Liver (tissue), 3 donors: Measurements from ENCODE around the gene ETS1.

Experiments used
- CTCF ChIP-seq: fragments of 150-350 bp; IDR thresholded peaks from 2 replicates; pipeline ENCODE4 v1.5.1; 2017; ENCODE audit warnings: improper control_type of control experiment, low read depth, low read length; ENCODE audit not compliant: missing input control
- EGR1 ChIP-seq, 2 donors: IDR thresholded peaks; 2 replicates each; pipeline ENCODE4 v1.6.1; 2016 to 2018; ENCODE audit warnings: antibody characterized with exemption in 2 of 2, low read depth in 2 of 2
- FOXA1 ChIP-seq: IDR thresholded peaks from 2 replicates; pipeline ENCODE4 v1.6.1; 2016; ENCODE audit warnings: antibody characterized with exemption
- GABPA ChIP-seq, 2 donors: IDR thresholded peaks in 1 of 2; conservative IDR thresholded peaks in 1 of 2; 2 replicates each; pipeline ENCODE4 v1.6.1; 2016; ENCODE audit warnings: antibody characterized with exemption in 2 of 2, mild to moderate bottlenecking in 1 of 2, moderate library complexity in 1 of 2
- JUND ChIP-seq, 2 donors: IDR thresholded peaks; 2 replicates each; pipeline ENCODE4 v1.6.1; 2016; ENCODE audit warnings: antibody characterized with exemption in 2 of 2
- MAX ChIP-seq: IDR thresholded peaks from 2 replicates; pipeline ENCODE4 v1.6.1; 2016; ENCODE audit warnings: antibody characterized with exemption
- RAD21 ChIP-seq, 2 donors: IDR thresholded peaks; 2 replicates each; pipeline ENCODE4 v1.6.1; 2016; ENCODE audit warnings: antibody characterized with exemption in 2 of 2, mild to moderate bottlenecking in 2 of 2
- REST ChIP-seq: IDR thresholded peaks from 2 replicates; pipeline ENCODE4 v1.6.1; 2016; ENCODE audit warnings: antibody characterized with exemption, mild to moderate bottlenecking
- RXRA ChIP-seq, 2 donors: IDR thresholded peaks; 2 replicates each; pipeline ENCODE4 v1.6.1; 2017 to 2018; ENCODE audit warnings: antibody characterized with exemption in 2 of 2, mild to moderate bottlenecking in 1 of 2
- SP1 ChIP-seq: IDR thresholded peaks from 2 replicates; pipeline ENCODE4 v1.6.1; 2018; ENCODE audit warnings: antibody characterized with exemption, mild to moderate bottlenecking
- TAF1 ChIP-seq: conservative IDR thresholded peaks from 2 replicates; pipeline ENCODE4 v1.6.1; 2016; ENCODE audit warnings: antibody characterized with exemption, mild to moderate bottlenecking
- YY1 ChIP-seq: IDR thresholded peaks from 2 replicates; pipeline ENCODE4 v1.6.1; 2016; ENCODE audit warnings: antibody characterized with exemption, mild to moderate bottlenecking
- donor health status: healthy.
- donor health status: healthy.

- TF ChIP-seq CTCF = no peak
- TF ChIP-seq SP1 = no peak
- TF ChIP-seq TAF1 = no peak
- no peak for TF ChIP-seq EGR1 (IDR thresholded peaks at IDR 0.05; ENCODE audit: low read depth in 2 of 2)
- no peak for TF ChIP-seq RXRA (IDR thresholded peaks at IDR 0.05)
- TF ChIP-seq RAD21 (IDR thresholded peaks at IDR 0.05) = no peak
- no peak for TF ChIP-seq GABPA (IDR thresholded peaks at IDR 0.05 in 1 of 2, conservative IDR thresholded peaks at IDR 0.05 in 1 of 2)
- TF ChIP-seq JUND (IDR thresholded peaks at IDR 0.05) = no peak
- no peak for TF ChIP-seq FOXA1
- no peak for TF ChIP-seq REST
- no peak for TF ChIP-seq MAX
- no peak for TF ChIP-seq YY1
Measured at GRCh38 chr11:128563308-128563707, 24.1 kb downstream of the ETS1 start.
